IMR-90 (cell line): Measurements from ENCODE around the gene CDC42BPA. TPM values are rescaled to one million over a fixed set of nuclear protein-coding genes. Genes with fewer than 3 reads are reported as not detected.

Source experiments
- ATAC-seq: fragments of 200-7000 bp; cut with Tn5 transposase; 2 replicates; pipeline ENCODE4 v1.9.1; 2020; ENCODE audit warnings: low read depth, mild to moderate bottlenecking, moderate library complexity
- BruUV-seq: library from RNA; stranded (reverse); fragments of 400-500 nt; replicated peaks from 2 replicates; lab custom pipeline; 2021; lab: Mats Ljungman, UMichigan
- CTCF ChIA-PET: fragments of 300-600 bp; formaldehyde crosslinking; extraction: SDS; loops from one replicate; lab custom pipeline; 2021; ENCODE audit warnings: antibody characterized with exemption; lab: Yijun Ruan, JAX
- POLR2A ChIA-PET: fragments of 300-600 bp; sonication (Branson Sonifier 250); formaldehyde crosslinking; loops from one replicate; lab custom pipeline; 2022; ENCODE audit warnings: antibody characterized with exemption; ENCODE audit not compliant: unreplicated experiment; lab: Charles Lee
- DNase-seq: peaks from one replicate; pipeline ENCODE4 v3.0.0; 2013
- H2AFZ ChIP-seq: replicated peaks from 2 replicates; pipeline ENCODE3; 2013; ENCODE audit warnings: low read length, mild to moderate bottlenecking; ENCODE audit not compliant: poor library complexity
- H2AK5ac ChIP-seq: 2 replicates; pipeline ENCODE4 v1.6.1; 2013; ENCODE audit warnings: low read depth, low read length, inconsistent platforms
- H2AK9ac ChIP-seq: replicated peaks from 2 replicates; pipeline ENCODE3; 2013; ENCODE audit warnings: mild to moderate bottlenecking, low read depth, low read length, moderate library complexity; ENCODE audit not compliant: poor library complexity
- H2BK120ac ChIP-seq: 2 replicates; pipeline ENCODE4 v1.6.1; 2013; ENCODE audit warnings: low read depth, low read length, inconsistent platforms
- H2BK15ac ChIP-seq: 3 replicates; pipeline ENCODE4 v1.6.1; 2013; ENCODE audit warnings: low read depth, low read length, inconsistent platforms
- H2BK20ac ChIP-seq: 2 replicates; pipeline ENCODE4 v1.6.1; 2013; ENCODE audit warnings: low read depth, mild to moderate bottlenecking, inconsistent platforms, low read length, moderate library complexity
- H2BK5ac ChIP-seq: 2 replicates; pipeline ENCODE4 v1.6.1; 2013; ENCODE audit warnings: mild to moderate bottlenecking, low read depth, low read length, inconsistent platforms; ENCODE audit not compliant: poor library complexity, severe bottlenecking
- H3K14ac ChIP-seq: replicated peaks from 2 replicates; pipeline ENCODE4 v1.6.1; 2013; ENCODE audit warnings: low read depth, low read length, inconsistent platforms
- H3K18ac ChIP-seq: 2 replicates; pipeline ENCODE4 v1.6.1; 2013; ENCODE audit warnings: low read depth, low read length, control low read depth
- H3K23ac ChIP-seq: 2 replicates; pipeline ENCODE4 v1.6.1; 2013; ENCODE audit warnings: low read depth, low read length, inconsistent platforms
- H3K27ac ChIP-seq: 2 replicates; pipeline ENCODE4 v1.5.1; 2013; ENCODE audit warnings: mild to moderate bottlenecking, control low read depth, low read length; ENCODE audit not compliant: insufficient read depth
- H3K27me3 ChIP-seq: 2 replicates; pipeline ENCODE4 v1.6.1; 2013; ENCODE audit warnings: low read length; ENCODE audit not compliant: control insufficient read depth, insufficient read depth
- H3K36me3 ChIP-seq: 2 replicates; pipeline ENCODE4 v1.6.1; 2013; ENCODE audit warnings: low read length, mixed read lengths; ENCODE audit not compliant: control insufficient read depth, insufficient read depth
- H3K4ac ChIP-seq: 2 replicates; pipeline ENCODE4 v1.6.1; 2013; ENCODE audit warnings: low read depth, low read length, inconsistent platforms
- H3K4me1 ChIP-seq: 2 replicates; pipeline ENCODE4 v1.6.1; 2013; ENCODE audit warnings: low read length, mixed read lengths; ENCODE audit not compliant: control insufficient read depth, insufficient read depth
- H3K4me2 ChIP-seq: 2 replicates; pipeline ENCODE4 v1.6.1; 2013; ENCODE audit warnings: low read depth, mild to moderate bottlenecking, control low read depth, low read length, moderate library complexity
- H3K4me3 ChIP-seq: 2 replicates; pipeline ENCODE4 v1.5.1; 2013; ENCODE audit warnings: low read depth, mild to moderate bottlenecking, control low read depth, low read length, moderate library complexity; ENCODE audit not compliant: insufficient read depth
- H3K56ac ChIP-seq: 2 replicates; pipeline ENCODE4 v1.6.1; 2013; ENCODE audit warnings: low read length, inconsistent platforms; ENCODE audit not compliant: insufficient read depth; ENCODE audit errors: extremely low read depth
- H3K79me1 ChIP-seq, 2 experiments: 2 replicates each; pipeline ENCODE4 v1.6.1; 2013; ENCODE audit warnings: low read length in 2 of 2, inconsistent platforms in 1 of 2, low read depth in 1 of 2
- H3K9ac ChIP-seq: 2 replicates; pipeline ENCODE4 v1.6.1; 2013; ENCODE audit warnings: low read depth, low read length, control low read depth
- H3K9me1 ChIP-seq: 2 replicates; pipeline ENCODE4 v1.6.1; 2013; ENCODE audit warnings: low read length, inconsistent platforms; ENCODE audit not compliant: insufficient read depth
- H3K9me3 ChIP-seq: 2 replicates; pipeline ENCODE4 v1.6.1; 2013; ENCODE audit warnings: low read length; ENCODE audit not compliant: control insufficient read depth, insufficient read depth
- H4K20me1 ChIP-seq: 2 replicates; pipeline ENCODE4 v1.6.1; 2013; ENCODE audit warnings: low read length, inconsistent platforms; ENCODE audit not compliant: insufficient read depth
- H4K5ac ChIP-seq: 2 replicates; pipeline ENCODE4 v1.6.1; 2013; ENCODE audit warnings: mild to moderate bottlenecking, low read depth, low read length, control low read depth
- H4K8ac ChIP-seq, 2 experiments: 2 replicates each; pipeline ENCODE4 v1.6.1; 2013; ENCODE audit warnings: low read depth in 2 of 2, low read length in 2 of 2, control low read depth in 1 of 2, inconsistent platforms in 1 of 2
- H4K91ac ChIP-seq: 2 replicates; pipeline ENCODE4 v1.6.1; 2013; ENCODE audit warnings: low read depth, low read length, inconsistent platforms; ENCODE audit not compliant: insufficient read depth
- CEBPB ChIP-seq: IDR thresholded peaks from 2 replicates; pipeline ENCODE4 v1.6.1; 2012; ENCODE audit warnings: low read depth, low read length, improper control_type of control experiment
- MAFK ChIP-seq: IDR thresholded peaks from 2 replicates; pipeline ENCODE4 v1.6.1; 2012; ENCODE audit warnings: low read depth, low read length, improper control_type of control experiment
- WGBS, 2 experiments: methylation state at CpG; one replicate each; pipeline versions ENCODE4 v1.1.5 to v1.1.7; 2013; ENCODE audit warnings: missing lambda C conversion rate in 2 of 2; ENCODE audit not compliant: insufficient read length in 1 of 2; ENCODE audit errors: extremely low coverage in 2 of 2; 5-methylcytosine and 5-hydroxymethylcytosine counted together
- dilution Hi-C: fragments of 300-500 bp; cut with HindIII; formaldehyde crosslinking; loops from one replicate; pipeline ENCODE4 v1.14.3; 2018; ENCODE audit warnings: low sequenced_read_pairs; ENCODE audit not compliant: unreplicated experiment
- in situ Hi-C: fragments of 300-500 bp; cut with MboI; formaldehyde crosslinking; loops from 3 replicates; pipeline ENCODE4 v1.14.3; 2019; ENCODE audit warnings: low sequenced_read_pairs, inconsistent platforms, mixed read lengths
- intact Hi-C: fragments of 100-400 bp; cut with micrococcal nuclease; formaldehyde crosslinking; loops from 2 replicates; pipeline ENCODE4 v1.10.0; 2022
- polyA plus RNA-seq, 3 experiments: library from polyadenylated mRNA; depleted of rRNA; stranded (reverse); fragments of >200 nt; gene quantifications; 2 replicates each; pipeline ENCODE4 v1.2.3, GENCODE V29; 2012; ENCODE audit warnings: low replicate concordance in 1 of 3
- total RNA-seq: library from RNA; depleted of rRNA; stranded (reverse); fragments of >200 nt; gene quantifications from 2 replicates; pipeline ENCODE4 v1.2.3, GENCODE V29; 2012

CDC42BPA gene
- total and polyA plus RNA-seq, 2 of the 4 experiments (the other 2 are of a cell fraction), result 9.4 to 27.8 TPM

DNA sequence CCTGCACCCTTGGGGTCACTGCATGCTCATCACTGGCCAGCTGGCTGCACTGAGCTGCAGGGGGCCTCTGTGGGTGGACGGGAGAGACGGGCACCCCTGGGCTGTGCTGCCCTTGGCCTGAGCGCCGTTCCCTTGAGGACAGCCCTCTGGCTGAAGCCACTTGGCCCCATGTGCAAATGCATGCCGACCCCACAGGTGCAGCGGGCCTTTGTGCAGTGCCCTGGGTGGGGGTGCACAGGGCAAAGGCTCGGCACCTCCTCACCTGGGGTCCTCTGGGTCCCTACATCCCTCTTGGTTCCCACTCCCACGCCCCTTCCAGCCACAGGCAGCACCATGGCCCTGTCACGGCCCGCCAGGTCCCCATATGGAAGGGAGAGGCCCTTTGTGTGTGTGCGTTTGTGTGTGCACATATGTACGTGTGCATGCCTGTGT is 336.9 kb downstream of the CDC42BPA start:
- Histone ChIP-seq H3K9me1 (no peaks in the 10 kb centered on the region), H3K4ac (no peak overlapping the region), H2BK120ac (no peak overlapping the region), H3K9me3 (no peaks in the 10 kb centered on the region), H2BK5ac (no peak overlapping the region), H3K4me2 (no peak overlapping the region), H3K23ac (no peak overlapping the region), H2AFZ (peak overlapping the region; percentile 63), H3K79me1 (no peaks in the 10 kb centered on the region), H3K36me3 (peaks cover 4% of the 10 kb centered on the region; the same call in 1 of the 2 replicates), H2BK15ac (no peak overlapping the region), H3K18ac (no peak overlapping the region), H3K9ac (no peak overlapping the region), H2AK9ac (no peak overlapping the region), H3K56ac (no peak overlapping the region), H3K27me3 (no peaks in the 10 kb centered on the region), H4K5ac (no peak overlapping the region), H3K4me3 (no peak overlapping the region), H3K4me1 (no peaks in the 10 kb centered on the region), H2AK5ac (no peak overlapping the region), H4K8ac (no peak overlapping the region), H2BK20ac (no peak overlapping the region), H3K14ac (no peak overlapping the region), H4K91ac (no peak overlapping the region), H3K27ac (no peak overlapping the region), H4K20me1 (no peaks in the 10 kb centered on the region)
- ATAC-seq, result no peak
- no CpG with 5 or more reads among the region's 12 CpGs for WGBS, 2 experiments
- no TSS peak for BruUV-seq
- POLR2A ChIA-PET, result no interaction called here
- intact Hi-C loops, result loop anchor here (10.0 kb wide), 1 partner anchor 437 kb away; the partner anchor contains the start of gene STUM
- CTCF ChIA-PET, result interaction anchor here (0.5 kb wide), 1 partner anchor 167 kb away, joined by 3 read pairs; no protein-coding TSS in a partner anchor
- dilution Hi-C loops, result no loop called here
- TF ChIP-seq MAFK (no peak), CEBPB (no peak)
- in situ Hi-C loops, result no loop called here
- no peak for DNase-seq
